Measurements from ENCODE around the gene PCDHGB3.

GRCh38 chr5:141398608-141399007 is 28.6 kb downstream of the PCDHGB3 start:
- TF ChIP-seq, protein P1, sequence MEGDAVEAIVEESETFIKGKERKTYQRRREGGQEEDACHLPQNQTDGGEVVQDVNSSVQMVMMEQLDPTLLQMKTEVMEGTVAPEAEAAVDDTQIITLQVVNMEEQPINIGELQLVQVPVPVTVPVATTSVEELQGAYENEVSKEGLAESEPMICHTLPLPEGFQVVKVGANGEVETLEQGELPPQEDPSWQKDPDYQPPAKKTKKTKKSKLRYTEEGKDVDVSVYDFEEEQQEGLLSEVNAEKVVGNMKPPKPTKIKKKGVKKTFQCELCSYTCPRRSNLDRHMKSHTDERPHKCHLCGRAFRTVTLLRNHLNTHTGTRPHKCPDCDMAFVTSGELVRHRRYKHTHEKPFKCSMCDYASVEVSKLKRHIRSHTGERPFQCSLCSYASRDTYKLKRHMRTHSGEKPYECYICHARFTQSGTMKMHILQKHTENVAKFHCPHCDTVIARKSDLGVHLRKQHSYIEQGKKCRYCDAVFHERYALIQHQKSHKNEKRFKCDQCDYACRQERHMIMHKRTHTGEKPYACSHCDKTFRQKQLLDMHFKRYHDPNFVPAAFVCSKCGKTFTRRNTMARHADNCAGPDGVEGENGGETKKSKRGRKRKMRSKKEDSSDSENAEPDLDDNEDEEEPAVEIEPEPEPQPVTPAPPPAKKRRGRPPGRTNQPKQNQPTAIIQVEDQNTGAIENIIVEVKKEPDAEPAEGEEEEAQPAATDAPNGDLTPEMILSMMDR (conservative IDR thresholded peaks at IDR 0.05; ENCODE audit: low read depth, low read length): no peak
- no peak for TF ChIP-seq EZH2 (IDR thresholded peaks at IDR 0.05; ENCODE audit: borderline replicate concordance, low read depth, low read length, poor library complexity, severe bottlenecking)
